Esophagus muscularis mucosa (tissue), 3 donors: Measurements from ENCODE around the gene SNCB.

Source experiments
- EP300 ChIP-seq: sonication (generic); formaldehyde crosslinking; IDR thresholded peaks from one replicate; pipeline ENCODE4 v1.6.1; 2017; ENCODE audit warnings: antibody characterized with exemption
- POLR2AphosphoS5 ChIP-seq, 2 donors: sonication (generic); formaldehyde crosslinking; IDR thresholded peaks; one replicate each; pipeline ENCODE4 v1.6.1; 2017; ENCODE audit warnings: antibody characterized with exemption in 2 of 2

DNA sequence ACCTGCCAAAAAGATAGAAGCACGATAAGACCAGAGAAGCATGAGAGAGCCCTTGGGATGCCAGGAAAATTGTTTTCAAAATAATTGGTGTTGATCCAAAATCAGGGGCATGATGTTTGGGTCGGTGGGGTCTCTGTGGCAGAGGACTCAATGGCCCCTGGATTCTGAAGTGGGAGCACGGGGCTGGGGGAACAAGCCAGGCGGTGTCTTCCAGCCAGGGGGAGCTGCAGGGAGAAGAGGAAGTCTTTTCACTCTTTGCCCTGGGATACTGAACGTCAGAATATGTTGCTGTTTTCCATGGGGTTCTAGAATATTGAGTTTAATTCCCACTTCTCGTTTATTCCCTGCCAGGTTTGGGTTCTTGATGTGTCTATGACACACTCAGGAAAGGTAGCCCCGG, 37.3 kb upstream of the SNCB start:
- TF ChIP-seq POLR2AphosphoS5 (IDR thresholded peaks at IDR 0.05) (no peak), EP300 (no peak)
